HG02943 (cell line): ENCODE data around the gene IL16.

Experiments
- ATAC-seq: cut with Tn5 transposase; IDR thresholded peaks from one replicate; pipeline ENCODE4 v1.9.1; 2021; ENCODE audit warnings: mild to moderate bottlenecking, low read depth, moderate library complexity; ENCODE audit not compliant: unreplicated experiment

The IL16 gene

GRCh38 chr15:81254277-81254915, 57.7 kb downstream of the IL16 start:
- no peak for ATAC-seq

DNA sequence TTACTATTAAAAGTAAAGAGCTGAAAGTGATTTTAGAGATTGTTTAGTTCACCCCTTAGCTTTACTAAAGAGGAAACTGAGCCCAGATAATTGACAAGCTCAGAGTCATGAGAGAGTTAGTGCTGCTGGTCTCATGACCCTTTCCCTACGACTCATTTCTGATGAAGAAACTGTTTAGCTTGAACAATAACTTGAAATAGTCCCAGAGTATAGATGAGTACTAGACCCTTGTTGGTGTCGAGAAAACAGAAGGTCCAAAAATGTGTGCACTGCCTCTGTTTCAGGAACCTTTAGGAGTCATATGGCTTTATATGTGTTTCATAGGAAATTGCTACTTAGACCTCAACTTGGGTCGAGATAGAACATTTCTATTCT, 58.2 kb downstream of the IL16 start:
- ATAC-seq = no peak

GRCh38 chr15:81255315-81255957, 58.8 kb downstream of the IL16 start:
- no peak for ATAC-seq

GRCh38 chr15:81255958-81256320, 59.3 kb downstream of the IL16 start:
- ATAC-seq = no peak

GRCh38 chr15:81256916-81257315, 60.2 kb downstream of the IL16 start:
- ATAC-seq = no peak

DNA sequence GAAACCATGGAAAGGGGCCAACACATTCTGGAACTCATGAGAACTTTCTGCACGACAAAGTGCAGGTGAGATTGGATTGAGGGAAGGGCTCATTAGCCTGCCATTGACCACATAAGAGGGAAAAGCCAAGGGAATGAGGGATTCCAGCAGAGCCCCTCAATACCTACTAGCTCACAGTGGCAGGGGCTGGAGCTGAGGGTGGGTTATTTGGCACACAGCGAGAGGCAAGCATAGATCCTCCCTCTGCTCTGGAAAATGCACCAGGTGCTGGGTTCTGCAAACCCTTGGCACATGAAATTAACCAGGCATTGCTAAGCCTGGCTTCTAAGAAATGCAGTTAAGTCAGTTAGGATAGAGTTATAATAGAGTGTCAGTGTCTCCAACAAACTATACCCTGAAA, 60.8 kb downstream of the IL16 start:
- ATAC-seq = no peak

DNA sequence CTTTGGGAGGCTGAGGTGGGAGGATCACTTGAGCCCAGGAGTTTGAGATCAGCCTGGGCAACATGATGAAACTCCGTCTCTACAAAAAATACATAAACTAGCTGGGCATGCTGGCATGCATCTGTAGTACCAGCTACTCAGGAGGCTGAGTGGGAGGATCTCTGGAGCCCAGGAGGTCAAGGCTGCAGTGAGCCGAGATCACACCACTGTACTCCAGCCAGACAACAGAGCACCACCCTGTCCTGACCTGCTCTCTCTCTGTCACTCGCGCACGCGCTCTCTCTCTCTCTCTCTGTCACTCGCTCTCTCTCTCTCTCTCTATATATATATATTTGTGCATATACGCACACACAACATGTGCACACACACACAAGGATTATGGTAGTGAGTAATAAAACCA, 61.8 kb downstream of the IL16 start:
- ATAC-seq = no peak

GRCh38 chr15:81259760-81260298, 63.1 kb downstream of the IL16 start:
- no peak for ATAC-seq

DNA sequence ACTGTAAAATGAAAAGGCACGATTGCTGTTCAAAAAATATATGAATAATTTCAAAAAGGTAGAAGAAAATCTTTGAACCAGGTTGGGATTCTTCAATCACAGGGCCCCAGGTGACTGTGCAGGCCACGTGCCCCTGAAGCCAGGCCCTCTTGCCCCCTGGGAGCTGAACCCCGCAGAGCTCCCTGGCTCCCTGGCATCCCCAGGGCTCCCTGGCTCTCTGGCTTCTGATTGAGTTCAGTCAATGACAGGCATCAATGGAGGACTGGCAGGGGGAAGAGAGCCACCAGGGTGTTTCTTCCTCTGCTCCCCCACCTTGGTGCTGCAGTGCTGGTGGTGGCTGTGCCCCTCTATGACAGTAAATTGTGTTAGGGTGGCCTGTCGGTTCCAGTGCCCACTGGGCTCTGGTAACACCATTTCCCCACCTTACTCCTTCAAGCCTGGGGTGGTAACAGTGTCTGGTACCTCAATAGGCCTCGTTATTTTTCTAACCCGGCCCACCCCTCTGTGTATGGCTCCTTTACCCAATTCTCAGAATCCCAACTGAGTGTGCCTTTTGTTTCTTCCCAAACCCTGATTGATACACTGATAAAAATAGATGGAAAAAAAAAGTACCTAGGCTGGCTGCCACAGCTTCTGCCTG, 64.6 kb downstream of the IL16 start:
- ATAC-seq = no peak

DNA sequence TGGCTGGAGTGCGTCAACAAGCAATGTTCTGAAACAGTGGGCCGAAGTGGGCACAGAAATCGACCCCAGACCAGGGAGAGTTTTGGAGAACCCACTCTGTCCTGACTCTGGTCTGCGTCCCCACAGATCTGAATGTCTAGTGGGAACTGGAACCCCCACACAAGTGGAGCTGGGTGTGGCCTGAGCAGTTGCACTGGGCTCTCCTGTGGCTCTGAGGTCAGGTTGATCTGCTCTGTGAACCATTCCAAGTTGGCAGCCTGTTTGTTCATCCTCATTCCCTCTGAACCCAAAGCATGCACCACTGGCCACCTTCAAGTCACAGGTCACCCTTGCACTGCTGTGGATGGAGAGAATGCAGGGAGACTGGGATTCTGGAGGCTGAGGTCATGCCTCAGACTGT, 66.8 kb downstream of the IL16 start:
- ATAC-seq = no peak

- no peak for ATAC-seq
Observed at GRCh38 chr15:81264072-81264857, 67.6 kb downstream of the IL16 start.

DNA sequence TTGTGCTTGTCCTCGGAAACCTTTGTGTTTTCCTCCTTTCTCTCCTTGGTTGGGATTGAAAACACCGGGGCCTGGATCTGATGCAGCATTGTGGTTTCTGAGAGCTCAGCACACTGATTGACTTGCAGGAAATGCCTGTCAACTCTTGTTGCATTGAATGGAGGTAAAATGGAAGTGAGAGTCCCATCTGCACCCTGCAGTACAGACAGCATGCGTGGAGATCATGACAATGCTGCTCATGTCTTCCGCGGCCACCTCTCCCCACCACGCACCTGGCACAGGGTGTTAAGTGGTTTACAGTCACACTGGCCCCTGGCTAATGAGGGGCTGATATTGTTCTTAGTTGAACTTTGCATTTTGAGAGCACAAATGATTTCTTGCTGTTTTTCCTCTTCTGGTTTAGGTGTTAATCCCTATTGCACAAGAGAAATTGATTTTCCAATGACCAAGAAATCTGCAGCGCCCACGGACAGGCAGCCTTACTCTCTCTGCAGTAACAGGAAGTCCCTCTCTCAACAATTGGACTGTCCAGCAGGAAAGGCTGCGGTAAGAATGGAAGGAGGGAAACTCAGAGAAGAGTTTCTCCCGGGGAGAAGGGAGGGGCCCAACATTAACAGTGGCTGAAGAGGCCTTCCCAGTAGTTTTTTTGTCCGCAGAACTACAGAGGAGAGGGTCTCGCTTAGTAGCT, 68.7 kb downstream of the IL16 start:
- no peak for ATAC-seq

DNA sequence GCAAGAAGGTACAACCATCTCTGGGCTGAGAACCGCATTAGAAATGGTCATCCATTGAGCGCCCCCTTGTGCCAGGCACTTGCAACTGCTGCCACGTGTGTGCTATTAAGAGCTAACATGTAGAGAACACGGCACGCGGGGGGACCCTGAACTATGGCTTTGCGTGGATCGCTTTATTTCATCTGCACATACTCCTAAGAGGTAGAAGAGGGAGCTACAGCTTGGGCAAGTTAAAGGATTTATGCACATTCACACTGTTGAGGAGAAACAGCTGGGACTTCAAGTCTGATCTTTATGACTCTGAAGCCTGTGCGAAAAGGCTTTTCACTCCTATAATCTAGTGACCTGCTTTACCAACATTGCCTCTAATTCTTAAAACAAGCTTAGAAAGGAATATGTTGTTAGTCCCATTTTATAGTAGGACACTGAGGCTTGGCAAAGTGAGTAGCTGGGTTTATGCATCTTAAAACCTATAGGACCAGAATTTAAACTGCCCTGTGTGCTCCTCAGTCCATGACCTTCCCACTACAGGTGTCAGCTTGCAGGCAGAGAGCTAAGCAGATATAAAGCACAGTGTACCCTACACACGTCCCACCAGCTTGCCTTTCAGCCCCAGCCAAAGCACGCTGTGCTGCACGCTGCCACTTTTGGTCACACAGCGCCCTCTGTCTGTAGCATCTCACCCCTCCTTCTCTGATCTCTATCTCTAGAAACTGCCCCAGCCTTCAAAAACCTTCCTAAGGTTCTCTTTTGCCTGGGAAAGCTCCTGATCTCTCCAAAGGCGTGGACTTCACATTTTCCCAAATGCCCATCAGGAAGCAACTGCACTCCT, 69.5 kb downstream of the IL16 start:
- ATAC-seq = peak; percentile 80

GRCh38 chr15:81268340-81268739, 71.7 kb downstream of the IL16 start:
- no peak for ATAC-seq

- no peak for ATAC-seq
Observed at GRCh38 chr15:81268881-81269601, 72.4 kb downstream of the IL16 start.

- no peak for ATAC-seq
Observed at GRCh38 chr15:81270188-81270587, 73.5 kb downstream of the IL16 start.

DNA sequence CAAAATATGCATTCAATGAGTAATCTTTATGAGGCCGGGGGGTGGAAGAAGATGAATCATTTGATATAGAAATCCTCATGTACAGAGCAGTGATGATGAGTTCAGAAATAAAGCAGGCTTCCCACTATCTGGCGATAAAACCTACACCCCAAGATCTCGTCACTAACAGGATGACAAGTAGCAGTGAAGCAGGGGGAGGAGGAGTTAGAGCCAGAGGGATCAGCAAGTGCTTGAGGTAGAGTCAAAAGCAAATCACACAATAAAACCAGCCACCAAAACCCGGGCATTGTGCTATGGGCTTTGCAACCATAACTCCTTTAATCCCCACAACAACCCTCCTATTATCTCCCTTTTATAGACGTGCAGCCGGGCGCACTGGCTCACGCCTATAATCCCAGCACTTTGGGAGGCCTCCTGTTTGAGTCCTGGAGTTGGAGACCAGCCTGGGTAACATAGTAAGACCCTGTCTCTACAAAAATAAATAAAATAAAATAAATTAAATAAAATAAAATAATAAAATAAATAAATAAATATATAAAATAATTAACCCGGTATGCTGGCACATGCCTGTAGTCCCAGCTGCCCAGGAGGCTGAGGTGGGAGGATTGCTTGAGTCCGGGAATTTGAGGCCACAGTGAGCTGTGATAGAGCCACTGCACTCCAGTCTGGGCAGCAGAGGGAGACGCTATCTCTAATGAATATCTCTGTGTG, 74.3 kb downstream of the IL16 start:
- no peak for ATAC-seq
